ENCODE data around the gene ESRRA.
"Not testable (repeated sequence)": the region's sequence is repeated elsewhere in the genome, so short reads cannot be mapped to it uniquely, and the experiment has no call there.

ESRRA gene

GRCh38 chr11:64314146-64314804, 9.0 kb downstream of the ESRRA start:
- DNase-seq (ENCODE audit: low spot score), result no peak

- no peak for DNase-seq (ENCODE audit: low spot score)
Observed at GRCh38 chr11:64314805-64315561, 9.7 kb downstream of the ESRRA start.

GRCh38 chr11:64315667-64316526, 10.6 kb downstream of the ESRRA start:
- not testable (repeated sequence) for DNase-seq (ENCODE audit: low spot score)

GRCh38 chr11:64316672-64317324, 11.5 kb downstream of the ESRRA start:
- no peak for DNase-seq (ENCODE audit: low spot score)

DNA sequence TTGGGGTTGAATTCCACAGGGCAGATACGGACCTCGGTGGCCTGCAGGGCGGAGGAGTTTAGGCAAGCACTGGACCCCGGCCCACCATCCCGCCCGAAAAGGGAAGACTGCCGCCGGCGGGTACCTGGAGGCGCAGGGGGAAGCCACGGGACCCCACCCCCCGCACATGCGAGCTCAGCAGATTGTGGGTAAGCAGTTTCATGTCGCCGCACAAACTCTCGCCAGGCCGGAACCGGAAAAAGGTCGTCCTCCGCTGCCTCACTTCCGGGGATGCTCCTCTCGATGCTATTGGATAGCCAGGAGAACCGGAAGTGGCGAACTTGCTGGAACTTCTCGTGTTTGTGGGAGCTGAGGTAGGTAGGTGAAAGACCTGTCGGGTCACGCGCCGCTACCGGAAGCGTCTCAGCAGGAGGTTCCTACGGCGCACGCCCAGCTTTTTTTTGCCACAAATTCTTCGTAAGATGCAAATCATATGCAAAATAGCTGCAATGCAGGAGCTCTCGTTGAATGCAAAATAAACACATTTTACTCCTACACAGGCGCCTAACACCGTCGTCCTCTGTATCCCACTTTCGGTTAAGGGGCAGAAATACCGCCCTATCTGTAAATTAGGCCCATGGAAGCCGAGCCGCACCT, 12.1 kb downstream of the ESRRA start, which contains the start of gene TRMT112:
Gene TRMT112, minus strand, starts transcription at position 235 of the 636 bp plus-strand sequence. Its CDS starts 33 bp downstream, at position 202.
- DNase-seq (ENCODE audit: low spot score), result peak; percentile 98

GRCh38 chr11:64317961-64318765, 12.8 kb downstream of the ESRRA start, which contains the start of gene PRDX5:
Gene PRDX5 (plus strand): TSS chr11:64318121. CDS start chr11:64318216, 95 bp downstream.
- peak; percentile 98 for DNase-seq (ENCODE audit: low spot score)

DNA sequence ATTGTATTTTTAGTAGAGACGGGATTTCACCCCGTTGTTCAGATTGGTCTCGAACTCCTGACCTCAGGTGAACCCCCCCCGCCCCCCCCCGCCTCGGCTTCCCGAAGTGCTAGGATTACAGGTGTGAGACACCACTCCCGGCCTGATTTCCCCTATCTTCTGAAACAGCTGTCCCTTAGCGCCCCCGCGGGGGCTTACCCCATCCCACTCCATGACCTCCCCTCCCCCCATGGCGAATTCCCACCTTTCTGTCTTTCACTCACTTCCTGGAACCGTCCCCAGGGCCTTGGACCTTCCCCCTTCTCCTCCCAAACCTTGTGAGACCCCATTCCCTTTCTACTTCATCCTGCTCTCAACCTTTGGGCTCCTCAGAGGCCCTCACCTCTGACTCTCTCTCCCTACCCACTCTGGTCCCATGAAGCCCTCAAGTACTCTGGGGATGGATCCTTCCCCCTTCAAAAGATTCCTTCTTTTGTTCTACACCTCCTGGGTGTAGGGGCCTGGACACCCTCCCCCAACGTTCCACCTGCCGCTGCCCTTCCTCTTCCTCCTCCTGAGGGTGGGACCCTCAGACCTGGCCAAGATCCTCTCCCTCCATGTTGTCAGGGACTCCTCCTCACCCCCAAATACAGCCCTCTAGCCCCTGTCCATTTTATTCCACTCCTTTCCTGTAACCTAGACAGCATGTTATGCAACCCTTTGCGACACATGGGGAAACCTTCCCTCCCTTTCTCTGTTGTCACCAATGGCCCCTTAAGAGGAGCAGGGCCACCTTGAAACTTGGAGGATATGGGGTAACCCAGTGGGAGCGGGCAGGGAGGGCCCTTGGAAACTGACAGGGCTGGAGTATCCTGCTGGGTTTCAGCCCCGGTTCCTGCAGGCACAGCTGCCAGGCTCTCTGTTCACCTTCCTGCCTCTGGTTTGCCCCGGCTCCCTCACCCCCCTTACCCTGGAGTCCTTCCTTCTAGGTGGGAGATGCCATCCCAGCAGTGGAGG, 13.7 kb downstream of the ESRRA start:
- DNase-seq (ENCODE audit: low spot score), result no peak

DNA sequence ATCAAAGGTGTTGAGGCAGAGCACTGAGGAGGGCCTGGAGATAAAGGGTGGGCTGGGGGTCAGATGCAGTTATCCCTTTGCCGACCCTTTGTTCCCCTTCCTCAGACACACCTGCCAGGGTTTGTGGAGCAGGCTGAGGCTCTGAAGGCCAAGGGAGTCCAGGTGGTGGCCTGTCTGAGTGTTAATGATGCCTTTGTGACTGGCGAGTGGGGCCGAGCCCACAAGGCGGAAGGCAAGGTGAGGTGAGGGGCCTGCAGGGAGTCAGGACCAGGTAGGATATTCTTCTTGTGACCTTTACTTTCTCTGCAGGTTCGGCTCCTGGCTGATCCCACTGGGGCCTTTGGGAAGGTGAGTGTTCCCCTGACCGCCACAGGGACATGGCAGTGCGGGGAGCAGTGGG, 15.2 kb downstream of the ESRRA start:
- no peak for DNase-seq (ENCODE audit: low spot score)

DNA sequence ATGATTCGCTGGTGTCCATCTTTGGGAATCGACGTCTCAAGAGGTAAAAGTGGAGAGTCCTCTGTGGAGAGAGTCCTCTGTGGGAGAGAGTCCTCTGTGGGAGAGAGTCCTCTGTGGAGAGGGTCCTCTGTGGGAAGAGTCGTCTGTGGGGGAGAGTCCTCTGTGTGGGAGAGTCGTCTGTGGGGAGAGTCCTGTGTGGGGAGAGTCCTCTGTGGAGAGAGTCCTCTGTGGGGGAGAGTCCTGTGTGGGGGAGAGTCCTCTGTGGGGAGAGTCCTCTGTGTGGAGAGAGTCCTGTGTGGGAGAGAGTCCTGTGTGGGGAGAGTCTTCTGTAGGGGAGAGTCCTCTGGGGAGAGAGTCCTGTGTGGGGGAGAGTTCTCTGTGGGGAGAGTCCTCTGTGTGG, 15.7 kb downstream of the ESRRA start:
- no peak for DNase-seq (ENCODE audit: low spot score)

GRCh38 chr11:64321533-64321932, 16.2 kb downstream of the ESRRA start:
- DNase-seq (ENCODE audit: low spot score), result no peak

- no peak for DNase-seq (ENCODE audit: low spot score)
Observed at GRCh38 chr11:64322925-64323260, 17.6 kb downstream of the ESRRA start.

GRCh38 chr11:64323373-64323772, 18.0 kb downstream of the ESRRA start:
- no peak for DNase-seq (ENCODE audit: low spot score)

GRCh38 chr11:64323984-64324383, 18.7 kb downstream of the ESRRA start:
- DNase-seq (ENCODE audit: low spot score), result not testable (repeated sequence)

GRCh38 chr11:64324692-64325469, 19.6 kb downstream of the ESRRA start:
- DNase-seq (ENCODE audit: low spot score), result no peak

DNA sequence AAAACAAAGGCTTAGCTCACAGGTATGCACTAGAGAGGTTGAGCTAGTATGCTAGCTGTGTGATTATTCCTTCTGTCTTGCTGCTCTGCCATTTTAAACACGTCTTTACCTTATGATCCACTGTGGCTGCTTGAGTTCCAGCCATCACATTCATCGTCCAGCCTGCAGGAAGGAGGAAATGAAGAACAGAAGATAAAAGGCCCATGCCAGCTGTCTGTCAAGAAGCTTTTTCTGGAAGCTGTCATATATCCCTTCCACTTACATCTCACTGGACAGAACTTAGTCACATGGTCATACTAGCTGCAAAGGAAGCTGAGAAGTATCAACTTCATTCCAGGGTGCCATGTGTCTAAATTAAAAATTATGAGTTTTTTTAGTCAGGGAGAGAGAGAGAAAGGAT, 22.1 kb downstream of the ESRRA start:
- DNase-seq (ENCODE audit: low spot score), result no peak

GRCh38 chr11:64327993-64328392, 22.7 kb downstream of the ESRRA start:
- DNase-seq (ENCODE audit: low spot score), result no peak

GRCh38 chr11:64330888-64331287, 25.6 kb downstream of the ESRRA start:
- no peak for DNase-seq (ENCODE audit: low spot score)

GRCh38 chr11:64331569-64332371, 26.4 kb downstream of the ESRRA start:
- DNase-seq (ENCODE audit: low spot score), result no peak
